SK-N-SH treated with all-trans-retinoic acid at 6 μM for 48 hours (cell line): ENCODE measurements around the gene TBCK.
"Not testable (repeated sequence)": the region's sequence is repeated elsewhere in the genome, so short reads cannot be mapped to it uniquely, and the experiment has no call there.

Source experiments
- ISL1 ChIP-seq: fragments of 250-450 bp; sonication (Bioruptor Pico); IDR thresholded peaks from 2 replicates; pipeline ENCODE4 v2.1.2; 2022; ENCODE audit warnings: mild to moderate bottlenecking, moderate library complexity
- RARB ChIP-seq: fragments of 250-450 bp; sonication (Bioruptor Pico); IDR thresholded peaks from 2 replicates; pipeline ENCODE4 v1.8.0; 2021; ENCODE audit warnings: mild to moderate bottlenecking, moderate library complexity
- TCF4 ChIP-seq: fragments of 250-450 bp; sonication (Bioruptor Pico); IDR thresholded peaks from 2 replicates; pipeline ENCODE4 v1.8.0; 2021; ENCODE audit warnings: mild to moderate bottlenecking, moderate library complexity, borderline replicate concordance
- ZFP3 ChIP-seq: fragments of 250-450 bp; sonication (Bioruptor Pico); IDR thresholded peaks from 2 replicates; pipeline ENCODE4 v1.5.0; 2020; ENCODE audit warnings: mild to moderate bottlenecking, moderate library complexity
- TF ChIP-seq, protein P1 (sequence below): fragments of 250-450 bp; sonication (Bioruptor Pico); IDR thresholded peaks from 2 replicates; pipeline ENCODE4 v1.5.1; 2020; ENCODE audit warnings: low read depth, mild to moderate bottlenecking, moderate library complexity

GRCh38 chr4:106111778-106112469, 204.1 kb downstream of the TBCK start:
- TF ChIP-seq, protein P1, sequence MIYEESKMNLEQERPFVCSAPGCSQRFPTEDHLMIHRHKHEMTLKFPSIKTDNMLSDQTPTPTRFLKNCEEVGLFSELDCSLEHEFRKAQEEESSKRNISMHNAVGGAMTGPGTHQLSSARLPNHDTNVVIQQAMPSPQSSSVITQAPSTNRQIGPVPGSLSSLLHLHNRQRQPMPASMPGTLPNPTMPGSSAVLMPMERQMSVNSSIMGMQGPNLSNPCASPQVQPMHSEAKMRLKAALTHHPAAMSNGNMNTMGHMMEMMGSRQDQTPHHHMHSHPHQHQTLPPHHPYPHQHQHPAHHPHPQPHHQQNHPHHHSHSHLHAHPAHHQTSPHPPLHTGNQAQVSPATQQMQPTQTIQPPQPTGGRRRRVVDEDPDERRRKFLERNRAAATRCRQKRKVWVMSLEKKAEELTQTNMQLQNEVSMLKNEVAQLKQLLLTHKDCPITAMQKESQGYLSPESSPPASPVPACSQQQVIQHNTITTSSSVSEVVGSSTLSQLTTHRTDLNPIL, result not testable (repeated sequence)
- not testable (repeated sequence) for TF ChIP-seq RARB; TCF4 (CRISPR knock-in tag); ISL1 (CRISPR knock-in tag); ZFP3 (CRISPR knock-in tag)
